C4-2B (cell line): ENCODE data around the gene SPATA3.

Experiments
- CTCF ChIP-seq: fragments of 450-650 bp; conservative IDR thresholded peaks from 2 replicates; pipeline ENCODE4 v1.5.1; 2017; ENCODE audit warnings: mild to moderate bottlenecking
- ZFX ChIP-seq: fragments of 450-650 bp; IDR thresholded peaks from 2 replicates; pipeline ENCODE4 v1.6.1; 2017

- no peak for TF ChIP-seq CTCF
- TF ChIP-seq ZFX = no peak
Observed at GRCh38 chr2:230952226-230952956, 43.5 kb upstream of the SPATA3 start.
